Endothelial cell (in vitro differentiated cells): ENCODE data around the gene UMAD1. TPM values are rescaled to one million over a fixed set of nuclear protein-coding genes. Genes with fewer than 3 reads are reported as not detected.

ENCODE experiments used
- DNase-seq: peaks from one replicate; pipeline ENCODE4 v3.0.0; 2021; ENCODE audit warnings: low spot score
- H3K27ac Mint-ChIP-seq: one replicate; pipeline ENCODE4 v1.8.0; 2021; ENCODE audit warnings: mixed read lengths, inconsistent platforms; ENCODE audit not compliant: unreplicated experiment
- H3K27me3 Mint-ChIP-seq: one replicate; pipeline ENCODE4 v1.8.0; 2021; ENCODE audit warnings: mild to moderate bottlenecking, moderate library complexity, mixed read lengths, inconsistent platforms; ENCODE audit not compliant: unreplicated experiment
- H3K36me3 Mint-ChIP-seq: one replicate; pipeline ENCODE4 v1.8.0; 2021; ENCODE audit warnings: mild to moderate bottlenecking, low read depth, mixed read lengths, inconsistent platforms; ENCODE audit not compliant: unreplicated experiment
- H3K4me1 Mint-ChIP-seq: one replicate; pipeline ENCODE4 v1.8.0; 2021; ENCODE audit warnings: mild to moderate bottlenecking, mixed read lengths, inconsistent platforms; ENCODE audit not compliant: unreplicated experiment
- H3K4me3 Mint-ChIP-seq: one replicate; pipeline ENCODE4 v1.8.0; 2021; ENCODE audit warnings: mild to moderate bottlenecking, mixed read lengths, inconsistent platforms; ENCODE audit not compliant: unreplicated experiment
- H3K9me3 Mint-ChIP-seq: one replicate; pipeline ENCODE4 v1.8.0; 2021; ENCODE audit warnings: mixed read lengths, inconsistent platforms; ENCODE audit not compliant: unreplicated experiment
- total RNA-seq: library from RNA; stranded (reverse); fragmentation: NEBNext Ultra II Directional; extraction: Animal tissue kit (Norgen Biotek cat#: 25700); gene quantifications from one replicate; pipeline ENCODE4 v1.2.1, GENCODE V29; 2021; ENCODE audit not compliant: unreplicated experiment
- TF ChIP-seq, protein P1 (sequence below): fragments of 200-600 bp; sonication (generic); IDR thresholded peaks from one replicate; pipeline ENCODE4 v1.5.0; 2021; ENCODE audit warnings: antibody characterized with exemption; ENCODE audit not compliant: unreplicated experiment

Gene UMAD1
- total RNA-seq, 1 donor from 2014 or later: 5.7 TPM

- no peaks in the 10 kb centered on the region for H3K36me3 Mint-ChIP-seq
- H3K27ac Mint-ChIP-seq: no peak overlapping the region
- no peaks in the 10 kb centered on the region for H3K4me1 Mint-ChIP-seq
- no peaks in the 10 kb centered on the region for H3K9me3 Mint-ChIP-seq
- DNase-seq: no peak
- TF ChIP-seq, protein P1, sequence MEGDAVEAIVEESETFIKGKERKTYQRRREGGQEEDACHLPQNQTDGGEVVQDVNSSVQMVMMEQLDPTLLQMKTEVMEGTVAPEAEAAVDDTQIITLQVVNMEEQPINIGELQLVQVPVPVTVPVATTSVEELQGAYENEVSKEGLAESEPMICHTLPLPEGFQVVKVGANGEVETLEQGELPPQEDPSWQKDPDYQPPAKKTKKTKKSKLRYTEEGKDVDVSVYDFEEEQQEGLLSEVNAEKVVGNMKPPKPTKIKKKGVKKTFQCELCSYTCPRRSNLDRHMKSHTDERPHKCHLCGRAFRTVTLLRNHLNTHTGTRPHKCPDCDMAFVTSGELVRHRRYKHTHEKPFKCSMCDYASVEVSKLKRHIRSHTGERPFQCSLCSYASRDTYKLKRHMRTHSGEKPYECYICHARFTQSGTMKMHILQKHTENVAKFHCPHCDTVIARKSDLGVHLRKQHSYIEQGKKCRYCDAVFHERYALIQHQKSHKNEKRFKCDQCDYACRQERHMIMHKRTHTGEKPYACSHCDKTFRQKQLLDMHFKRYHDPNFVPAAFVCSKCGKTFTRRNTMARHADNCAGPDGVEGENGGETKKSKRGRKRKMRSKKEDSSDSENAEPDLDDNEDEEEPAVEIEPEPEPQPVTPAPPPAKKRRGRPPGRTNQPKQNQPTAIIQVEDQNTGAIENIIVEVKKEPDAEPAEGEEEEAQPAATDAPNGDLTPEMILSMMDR: no peak
- H3K27me3 Mint-ChIP-seq: no peaks in the 10 kb centered on the region
- no peak overlapping the region for H3K4me3 Mint-ChIP-seq
Measured at GRCh38 chr7:7612519-7612918, 28.0 kb upstream of the UMAD1 start.

DNA sequence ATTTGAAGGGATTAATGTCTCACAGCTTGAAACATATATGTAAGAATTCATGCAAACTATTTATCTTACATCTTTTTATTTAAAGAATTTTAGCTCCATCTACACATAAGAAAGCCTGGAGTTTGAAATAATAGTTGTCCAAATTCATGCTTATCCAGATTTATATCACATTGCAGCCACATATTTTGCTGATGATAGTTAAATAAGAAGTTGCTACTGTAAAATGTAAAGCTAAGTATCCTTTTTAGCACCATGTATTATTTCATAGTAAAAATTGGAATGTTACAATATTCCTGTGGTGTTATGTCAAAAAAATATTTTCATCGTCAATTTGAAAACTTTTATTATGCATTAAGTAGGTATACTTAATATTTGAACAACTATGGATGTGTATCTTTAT, 27.3 kb upstream of the UMAD1 start:
- H3K27me3 Mint-ChIP-seq: no peaks in the 10 kb centered on the region
- no peaks in the 10 kb centered on the region for H3K9me3 Mint-ChIP-seq
- H3K4me3 Mint-ChIP-seq: no peak overlapping the region
- no peaks in the 10 kb centered on the region for H3K36me3 Mint-ChIP-seq
- no peak for DNase-seq
- TF ChIP-seq, protein P1: no peak
- no peak overlapping the region for H3K27ac Mint-ChIP-seq
- no peaks in the 10 kb centered on the region for H3K4me1 Mint-ChIP-seq

DNA sequence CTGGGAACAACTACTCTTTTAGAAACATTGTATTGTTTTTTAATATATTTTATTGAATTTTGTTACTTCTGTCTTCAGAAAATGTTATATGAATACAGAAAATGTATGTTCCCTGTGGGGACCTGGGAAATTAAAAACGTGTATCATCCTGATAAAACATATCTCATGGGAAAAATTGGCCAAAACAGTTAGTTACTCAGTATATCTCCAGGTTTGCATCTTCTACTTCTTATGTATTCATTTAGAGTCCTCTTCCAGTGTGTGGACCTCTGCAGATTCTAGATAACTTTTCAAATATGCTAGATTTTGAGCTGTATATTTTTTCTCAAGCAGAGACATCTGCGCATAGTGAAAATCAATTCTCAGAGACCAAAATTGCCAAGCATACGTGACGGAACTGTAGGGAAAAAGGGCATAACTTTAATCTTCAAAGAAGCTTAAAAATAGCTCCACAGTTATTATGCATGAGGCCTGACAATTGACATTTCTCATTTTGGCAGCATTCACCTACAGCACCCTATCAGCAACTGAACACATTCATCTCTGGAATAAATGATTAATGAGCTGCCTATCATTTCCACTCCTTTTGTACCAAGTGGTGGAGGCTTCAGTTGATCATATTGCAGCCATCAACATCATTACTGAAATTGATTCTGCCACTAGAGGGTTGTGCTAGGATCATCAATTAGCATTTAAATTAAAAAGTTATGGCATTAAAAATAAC, 26.4 kb upstream of the UMAD1 start:
- Mint-ChIP-seq H3K36me3 (no peaks in the 10 kb centered on the region), H3K4me3 (no peak overlapping the region), H3K9me3 (no peaks in the 10 kb centered on the region), H3K27me3 (no peaks in the 10 kb centered on the region), H3K27ac (no peak overlapping the region), H3K4me1 (no peaks in the 10 kb centered on the region)
- no peak for DNase-seq
- TF ChIP-seq, protein P1: no peak

DNA sequence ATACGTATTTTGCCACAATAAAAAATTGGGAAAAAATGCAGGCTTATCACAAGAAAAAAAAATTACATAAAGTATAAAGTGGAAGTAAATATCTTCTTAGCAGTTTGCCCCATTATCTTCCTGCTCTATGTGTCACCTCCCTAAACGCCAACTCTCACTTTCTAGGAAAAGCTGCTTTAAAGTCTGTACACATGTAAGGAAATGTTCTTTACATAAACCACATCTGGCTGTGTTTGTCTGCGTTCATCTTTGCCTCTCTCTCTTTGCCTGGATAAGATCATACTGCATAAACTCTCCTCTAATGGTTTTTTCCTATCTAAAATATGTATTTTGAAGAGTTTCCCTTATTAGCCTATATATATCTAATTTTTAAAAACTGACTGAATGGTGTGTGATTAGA, 23.0 kb upstream of the UMAD1 start:
- Mint-ChIP-seq H3K36me3 (no peaks in the 10 kb centered on the region), H3K27me3 (no peaks in the 10 kb centered on the region), H3K27ac (no peak overlapping the region), H3K4me1 (no peaks in the 10 kb centered on the region), H3K4me3 (no peak overlapping the region), H3K9me3 (no peaks in the 10 kb centered on the region)
- no peak for DNase-seq
- TF ChIP-seq, protein P1: no peak

DNA sequence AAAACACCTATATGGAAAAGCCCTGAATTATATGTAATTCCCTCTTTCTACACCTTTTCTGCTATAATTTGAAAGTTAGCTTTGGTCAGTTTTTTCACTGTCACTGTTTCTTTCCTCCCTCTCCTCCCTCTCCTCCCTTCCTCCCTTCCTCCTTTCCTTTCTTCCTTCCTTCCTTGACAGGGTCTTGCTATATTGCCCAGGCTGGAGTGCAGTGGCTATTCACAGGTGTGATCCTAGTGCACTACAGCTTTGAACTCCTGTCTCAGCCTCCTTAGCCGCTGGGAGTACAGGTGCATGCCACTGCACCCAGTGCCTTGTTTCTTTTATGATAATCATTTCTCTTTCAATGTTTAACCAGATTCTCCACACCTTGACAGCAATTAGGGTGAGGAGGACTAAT, 22.1 kb upstream of the UMAD1 start:
- DNase-seq: no peak
- Mint-ChIP-seq H3K4me3 (no peak overlapping the region), H3K4me1 (no peaks in the 10 kb centered on the region), H3K36me3 (no peaks in the 10 kb centered on the region), H3K9me3 (no peaks in the 10 kb centered on the region), H3K27me3 (no peaks in the 10 kb centered on the region), H3K27ac (no peak overlapping the region)
- TF ChIP-seq, protein P1: no peak
